Activated T-cell treated with anti-CD3 and anti-CD28 coated beads, Interleukin-2, amount 50 U/mL, for 4 hours (primary cell): ENCODE results near the gene PAGE2B. TPM values are rescaled to one million over a fixed set of nuclear protein-coding genes. Genes with fewer than 3 reads are reported as not detected.
A peak's percentile ranks its signal among the peaks of the same experiment; 100 is the strongest.
"Not testable (repeated sequence)": the region's sequence is repeated elsewhere in the genome, so short reads cannot be mapped to it uniquely, and the experiment has no call there.

Experiments
- ATAC-seq, 2 donors: fragments of 200-7000 bp; cut with Tn5 transposase; one replicate each; pipeline ENCODE4 v1.10.0; 2021
- DNase-seq: peaks from one replicate; pipeline ENCODE4 v3.0.0-alpha.2; 2020
- H3K27me3 Mint-ChIP-seq: one replicate; pipeline ENCODE4 v1.8.0; 2021; ENCODE audit warnings: low read depth, mixed read lengths
- H3K36me3 Mint-ChIP-seq: one replicate; pipeline ENCODE4 v1.8.0; 2022; ENCODE audit warnings: mixed read lengths; ENCODE audit not compliant: insufficient read depth
- H3K4me1 Mint-ChIP-seq: one replicate; pipeline ENCODE4 v1.8.0; 2021; ENCODE audit warnings: low read depth, mixed read lengths
- H3K4me3 Mint-ChIP-seq: one replicate; pipeline ENCODE4 v1.8.0; 2021; ENCODE audit warnings: mild to moderate bottlenecking, moderate library complexity, mixed read lengths
- H3K9me3 Mint-ChIP-seq: one replicate; pipeline ENCODE4 v1.8.0; 2021; ENCODE audit warnings: mixed read lengths
- total RNA-seq, 3 donors: library from RNA; stranded (reverse); gene quantifications; one replicate each; pipeline ENCODE4 v1.2.1, GENCODE V29; 2021

Gene PAGE2B, protein sequence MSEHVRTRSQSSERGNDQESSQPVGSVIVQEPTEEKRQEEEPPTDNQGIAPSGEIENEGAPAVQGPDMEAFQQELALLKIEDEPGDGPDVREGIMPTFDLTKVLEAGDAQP
- under 1 TPM in 1 of 3 donors, not detected in 2; 0.61 TPM for total RNA-seq

DNA sequence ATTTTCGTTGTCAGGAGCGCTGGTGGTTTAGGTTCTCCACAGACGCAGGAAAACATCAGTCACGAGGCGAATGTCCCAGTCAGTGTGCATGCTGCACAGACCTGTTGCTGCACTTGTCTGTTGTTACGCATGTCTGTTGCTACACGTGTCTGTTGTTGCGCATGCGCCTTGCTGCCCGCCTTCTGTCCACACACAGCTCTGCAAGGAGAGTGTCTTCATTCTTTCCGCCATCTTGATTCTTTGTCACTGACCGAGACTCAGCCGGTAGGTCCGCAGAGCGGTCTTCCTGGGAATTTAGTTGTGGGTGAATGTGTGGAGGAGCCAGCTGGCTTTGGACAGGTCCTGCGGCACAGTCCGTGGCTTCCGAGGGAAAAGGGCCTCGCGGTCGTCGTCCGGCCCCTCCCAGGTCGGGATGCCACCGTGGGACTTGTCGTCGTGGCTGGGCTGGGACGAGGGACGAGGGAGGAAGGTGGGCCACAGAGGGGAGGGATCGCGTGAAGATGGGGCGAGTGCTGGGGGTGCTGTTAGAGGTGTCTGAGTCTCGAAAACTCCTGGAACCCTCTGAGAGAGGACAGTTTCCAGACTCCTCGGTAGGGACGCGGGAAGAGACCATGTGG, at the start of gene PAGE2B:
Gene PAGE2B (plus strand): TSS at position 180 of the 617 bp plus-strand sequence. CDS start 1,012 bp downstream, outside the sequence.
- Mint-ChIP-seq H3K27me3 (peaks cover 5% of the 10 kb centered on the region), H3K4me3 (no peak within 1 kb of the TSS), H3K9me3 (no peaks in the 10 kb centered on the region), H3K36me3 (no peaks in the 10 kb centered on the region), H3K4me1 (no peaks in the 10 kb centered on the region)
- DNase-seq: no peak
- ATAC-seq: no peak

GRCh38 chrX:55026143-55026542, 48.7 kb upstream of the PAGE2B start:
- H3K4me1 Mint-ChIP-seq: no peaks in the 10 kb centered on the region

DNA sequence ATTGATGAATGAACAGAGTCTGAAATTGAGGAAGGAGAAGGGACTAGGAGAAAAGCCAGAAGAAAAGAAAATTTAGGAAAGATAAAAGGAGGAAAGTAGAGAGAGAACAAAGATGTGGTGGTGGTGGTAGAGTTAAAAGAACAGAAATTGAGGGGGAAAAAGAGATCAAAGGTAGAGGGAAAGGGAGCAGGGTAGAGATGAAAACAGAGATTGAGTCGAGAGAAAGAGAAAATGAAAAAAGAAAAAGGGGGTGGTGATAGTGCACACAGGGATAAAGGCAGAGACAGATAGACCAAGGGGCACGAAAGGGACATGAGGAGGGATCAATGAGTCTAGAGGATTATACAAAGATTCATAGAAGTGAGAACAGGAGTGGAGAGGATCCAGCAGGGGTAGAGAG, 48.0 kb upstream of the PAGE2B start:
- Mint-ChIP-seq H3K9me3 (no peaks in the 10 kb centered on the region), H3K4me1 (no peaks in the 10 kb centered on the region), H3K36me3 (no peaks in the 10 kb centered on the region), H3K4me3 (no peak overlapping the region), H3K27me3 (no peaks in the 10 kb centered on the region)
- DNase-seq: no peak
- ATAC-seq: no peak

More at GRCh38 chrX:55026143-55026542, 48.7 kb upstream of the PAGE2B start:
- H3K4me3 Mint-ChIP-seq: no peak overlapping the region
- DNase-seq (no peak), ATAC-seq (no peak)
- no peaks in the 10 kb centered on the region for H3K9me3 Mint-ChIP-seq
- no peaks in the 10 kb centered on the region for H3K27me3 Mint-ChIP-seq
- H3K36me3 Mint-ChIP-seq: peaks cover 3% of the 10 kb centered on the region

- ATAC-seq: no peak
- DNase-seq: no peak
- Mint-ChIP-seq H3K4me1 (no peaks in the 10 kb centered on the region), H3K9me3 (no peaks in the 10 kb centered on the region), H3K36me3 (no peaks in the 10 kb centered on the region), H3K4me3 (no peak overlapping the region), H3K27me3 (no peaks in the 10 kb centered on the region)
These were observed 46.8 kb upstream of the PAGE2B start for GRCh38 chrX:55028040-55028439.

- H3K9me3 Mint-ChIP-seq: no peaks in the 10 kb centered on the region
- DNase-seq (no peak), ATAC-seq (no peak)
- H3K27me3 Mint-ChIP-seq: no peaks in the 10 kb centered on the region
- H3K36me3 Mint-ChIP-seq: no peaks in the 10 kb centered on the region
- H3K4me1 Mint-ChIP-seq: no peaks in the 10 kb centered on the region
- no peak overlapping the region for H3K4me3 Mint-ChIP-seq
These were observed 46.2 kb upstream of the PAGE2B start for GRCh38 chrX:55028611-55029010.

DNA sequence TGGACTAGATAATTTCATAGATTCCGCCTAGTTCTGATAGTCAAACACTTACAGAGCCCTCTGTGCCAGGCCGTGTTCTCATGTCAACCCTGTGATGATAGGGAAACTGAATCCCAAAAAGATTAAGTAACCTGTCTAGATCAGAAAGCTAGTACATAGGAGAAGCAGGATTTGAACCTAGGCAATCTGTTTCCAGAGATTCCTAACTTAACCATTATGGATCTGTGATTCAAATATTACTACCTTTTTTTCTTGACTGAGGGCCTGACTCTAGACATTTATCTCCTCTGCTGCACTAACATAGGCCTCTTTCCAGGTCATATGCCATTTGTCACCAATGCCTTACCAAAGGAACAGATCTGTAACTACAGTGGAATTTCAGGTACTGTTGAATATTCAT, 45.5 kb upstream of the PAGE2B start:
- DNase-seq (no peak), ATAC-seq (no peak)
- Mint-ChIP-seq H3K27me3 (no peaks in the 10 kb centered on the region), H3K4me1 (no peaks in the 10 kb centered on the region), H3K4me3 (no peak overlapping the region), H3K36me3 (no peaks in the 10 kb centered on the region), H3K9me3 (no peaks in the 10 kb centered on the region)

GRCh38 chrX:55030271-55031205, 44.3 kb upstream of the PAGE2B start, which contains the start of gene ALAS2:
Gene ALAS2 (minus strand): TSS chrX:55030977. CDS start chrX:55026000, 4,977 bp downstream.
- no peaks in the 10 kb centered on the region for H3K36me3 Mint-ChIP-seq
- no peak for ATAC-seq
- no peak for DNase-seq
- H3K4me3 Mint-ChIP-seq: no peak within 1 kb of the TSS
- H3K9me3 Mint-ChIP-seq: no peaks in the 10 kb centered on the region
- no peaks in the 10 kb centered on the region for H3K4me1 Mint-ChIP-seq
- H3K27me3 Mint-ChIP-seq: no peaks in the 10 kb centered on the region

- no peaks in the 10 kb centered on the region for H3K36me3 Mint-ChIP-seq
- no peaks in the 10 kb centered on the region for H3K27me3 Mint-ChIP-seq
- H3K9me3 Mint-ChIP-seq: no peaks in the 10 kb centered on the region
- no peak overlapping the region for H3K4me3 Mint-ChIP-seq
- no peaks in the 10 kb centered on the region for H3K4me1 Mint-ChIP-seq
- ATAC-seq (no peak), DNase-seq (no peak)
These were observed 41.4 kb upstream of the PAGE2B start for GRCh38 chrX:55033429-55033828.

- no peak overlapping the region for H3K4me3 Mint-ChIP-seq
- ATAC-seq: no peak
- H3K4me1 Mint-ChIP-seq: no peaks in the 10 kb centered on the region
- no peak for DNase-seq
- no peaks in the 10 kb centered on the region for H3K27me3 Mint-ChIP-seq
- H3K9me3 Mint-ChIP-seq: no peaks in the 10 kb centered on the region
- H3K36me3 Mint-ChIP-seq: no peaks in the 10 kb centered on the region
These were observed 35.4 kb upstream of the PAGE2B start for GRCh38 chrX:55039471-55039870.

DNA sequence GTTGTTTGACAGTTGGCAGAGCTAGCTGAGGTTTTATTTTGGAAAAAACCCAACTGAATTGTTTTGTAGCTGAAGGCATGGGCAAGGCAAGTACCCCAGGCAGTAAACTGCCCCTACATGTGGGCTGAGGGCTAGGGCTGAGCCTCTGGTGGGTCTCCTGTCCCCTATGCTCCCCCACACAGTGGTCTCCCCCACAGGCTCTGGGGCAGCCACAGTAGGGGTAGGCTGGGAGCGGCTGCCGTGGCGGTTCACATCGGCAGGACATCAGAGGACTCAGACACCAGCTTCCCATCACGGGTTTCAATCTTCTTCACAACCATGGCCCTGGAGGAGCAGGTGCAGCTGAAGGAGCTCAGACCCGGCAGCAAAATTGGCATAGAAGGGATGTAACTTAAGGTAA, 33.3 kb upstream of the PAGE2B start:
- DNase-seq: no peak
- Mint-ChIP-seq H3K4me3 (no peak overlapping the region), H3K9me3 (no peaks in the 10 kb centered on the region), H3K27me3 (no peaks in the 10 kb centered on the region), H3K4me1 (no peaks in the 10 kb centered on the region), H3K36me3 (no peaks in the 10 kb centered on the region)
- no peak for ATAC-seq

DNA sequence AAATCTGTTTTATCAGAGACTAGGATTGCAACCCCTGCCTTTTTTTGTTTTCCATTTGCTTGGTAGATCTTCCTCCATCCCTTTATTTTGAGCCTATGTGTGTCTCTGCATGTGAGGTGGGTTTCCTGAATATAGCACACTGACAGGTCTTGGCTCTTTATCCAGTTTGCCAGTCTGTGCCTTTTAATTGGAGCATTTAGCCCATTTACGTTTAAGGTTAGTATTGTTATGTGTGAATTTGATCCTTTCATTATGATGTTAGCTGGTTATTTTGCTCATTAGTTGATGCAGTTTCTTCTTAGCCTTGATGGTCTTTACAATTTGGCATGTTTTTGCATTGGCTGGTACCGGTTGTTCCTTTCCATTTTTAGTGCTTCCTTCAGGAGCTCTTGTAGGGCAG, 24.2 kb upstream of the PAGE2B start:
- not testable (repeated sequence) for H3K4me3 Mint-ChIP-seq, H3K9me3 Mint-ChIP-seq, H3K4me1 Mint-ChIP-seq, DNase-seq, ATAC-seq, H3K27me3 Mint-ChIP-seq, H3K36me3 Mint-ChIP-seq

DNA sequence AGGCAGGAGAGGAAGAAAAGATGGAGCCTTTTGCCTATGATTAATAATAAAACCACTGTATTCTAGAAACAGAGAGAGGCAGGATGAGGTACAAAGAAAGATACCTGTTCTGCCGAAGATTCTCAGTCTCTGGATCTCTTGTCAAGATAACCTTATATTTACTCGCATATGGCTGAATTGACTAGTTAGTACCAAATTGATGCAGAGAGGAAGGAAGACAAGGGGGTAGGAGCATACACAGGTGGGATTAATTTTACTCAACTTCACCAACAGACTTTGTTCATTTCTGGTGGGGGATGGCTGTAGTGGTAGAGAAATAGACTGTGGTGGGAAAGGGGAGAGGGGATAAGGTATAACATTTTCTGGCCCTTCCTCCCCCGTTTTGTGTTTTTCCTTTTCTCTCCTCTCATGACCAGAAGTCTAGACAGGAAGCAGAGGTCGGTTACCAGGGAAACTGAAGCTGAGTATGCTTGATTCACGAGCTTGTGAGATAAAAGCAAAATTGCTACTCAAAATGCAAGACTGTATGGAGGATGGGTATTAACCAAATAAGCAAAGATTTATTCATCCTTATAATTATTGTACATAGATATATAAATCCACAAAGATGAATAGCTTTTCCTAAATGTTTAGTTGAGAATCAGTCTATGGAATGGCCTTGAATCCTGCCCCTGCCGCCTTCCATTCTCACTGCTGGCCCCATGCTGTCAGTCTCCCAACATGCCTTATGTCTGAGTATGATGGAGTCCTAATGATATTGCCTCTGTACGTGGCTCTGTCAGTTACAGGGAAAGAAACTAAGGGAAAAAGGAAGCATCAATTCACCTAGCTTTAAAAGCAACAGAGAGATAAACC, 17.8 kb upstream of the PAGE2B start:
- Mint-ChIP-seq H3K4me3 (peak overlapping the region; percentile 67), H3K4me1 (peaks cover 19% of the 10 kb centered on the region), H3K9me3 (no peaks in the 10 kb centered on the region), H3K36me3 (no peaks in the 10 kb centered on the region), H3K27me3 (no peaks in the 10 kb centered on the region)
- DNase-seq (no peak), ATAC-seq (peak; percentile 62 to 74)

DNA sequence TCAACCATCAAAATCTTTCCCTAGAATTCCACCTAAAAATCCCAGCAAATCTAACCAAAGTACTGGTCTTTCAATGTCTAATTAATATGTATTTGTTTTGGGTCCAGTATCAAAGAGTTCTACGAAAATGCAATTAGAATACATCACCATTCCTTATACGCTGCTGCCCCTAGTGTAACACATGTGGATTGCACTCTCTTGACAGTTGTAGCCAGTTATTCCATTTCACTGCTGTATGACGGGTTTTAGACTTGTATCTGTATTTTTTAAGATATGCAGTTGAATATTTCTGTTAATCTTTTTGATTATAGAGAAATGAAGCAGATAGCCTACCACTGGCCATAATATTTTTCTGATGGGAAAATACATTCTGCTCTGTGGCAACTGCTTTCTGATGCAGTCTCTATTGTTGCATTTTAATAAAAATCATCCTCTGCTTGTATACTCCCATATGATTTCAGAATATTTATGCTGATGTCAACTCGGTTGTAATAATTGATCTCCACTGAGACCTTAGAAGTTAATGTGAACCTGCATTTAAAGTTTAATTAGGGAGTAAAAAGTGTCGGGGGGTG, 17.1 kb upstream of the PAGE2B start:
- Mint-ChIP-seq H3K36me3 (no peaks in the 10 kb centered on the region), H3K4me1 (peaks cover 19% of the 10 kb centered on the region), H3K27me3 (no peaks in the 10 kb centered on the region), H3K4me3 (peak overlapping the region; percentile 67), H3K9me3 (no peaks in the 10 kb centered on the region)
- DNase-seq: no peak
- ATAC-seq: peak; percentile 58 to 70

DNA sequence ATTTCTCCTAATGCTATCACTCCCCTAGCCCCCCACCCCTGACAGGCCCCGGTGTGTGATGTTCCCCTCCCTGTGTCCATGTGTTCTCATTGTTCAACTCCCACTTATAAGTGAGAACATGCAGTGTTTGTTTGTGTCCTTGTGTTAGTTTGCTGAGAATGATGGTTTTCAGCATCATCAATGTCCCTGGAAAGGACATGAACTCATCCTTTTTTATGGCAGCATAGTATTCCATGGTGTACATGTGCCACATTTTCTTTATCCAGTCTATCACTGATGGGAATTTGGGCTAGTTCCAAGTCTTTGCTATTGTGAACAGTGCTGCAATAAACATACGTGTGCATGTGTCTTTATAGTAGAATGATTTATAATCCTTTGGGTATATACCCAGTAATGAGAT, 7.7 kb upstream of the PAGE2B start:
- not testable (repeated sequence) for ATAC-seq, H3K4me1 Mint-ChIP-seq, H3K27me3 Mint-ChIP-seq, DNase-seq, H3K9me3 Mint-ChIP-seq, H3K36me3 Mint-ChIP-seq, H3K4me3 Mint-ChIP-seq
